ENCODE results near the gene ADA. TPM values are rescaled to one million over a fixed set of nuclear protein-coding genes. Genes with fewer than 3 reads are reported as not detected.
A peak's percentile ranks its signal among the peaks of the same experiment; 100 is the strongest.

The ADA gene
- total and polyA plus RNA-seq, 9 of the 15 experiments (the other 6 are each of a cell fraction or from before 2014, with no cell fraction given), result 2.4 to 26.1 (median 5.3) TPM

- 0 out of 2 replicates have a peak, but pooled peaks have one; percentile 30 for TF ChIP-seq HINFP (tag; conservative IDR thresholded peaks at IDR 0.05; ENCODE audit: low read depth)
- TF ChIP-seq SMAD4 (CRISPR knock-in tag; conservative IDR thresholded peaks at IDR 0.05), result no peak
These were observed 14.6 kb upstream of the ADA start (continued) for GRCh38 chr20:44666066-44666465.

GRCh38 chr20:44664131-44664530, 12.6 kb upstream of the ADA start:
- 3% methylated on average over 3 of the region's 3 CpGs for WGBS (ENCODE audit: insufficient coverage, low coverage, missing lambda C conversion rate)
- DNase-seq (ENCODE audit: extremely low read depth in 1 of 4, low spot score in 3 of 4), result no peak
- POLR2A ChIA-PET, result interaction anchor here (0.6 to 0.8 kb wide), 4 partner anchors 19 to 451 kb away, joined by 3 to 4 read pairs (median 3); no protein-coding TSS in a partner anchor
- Histone ChIP-seq H3K4me1 (replicated peaks in 1 of 2; ENCODE audit: control insufficient read depth in 2 of 2, insufficient read depth in 2 of 2, low read length in 2 of 2) (no peaks in the 10 kb centered on the region), H3K79me2 (ENCODE audit: control insufficient read depth, insufficient read depth, low read length) (no peaks in the 10 kb centered on the region), H3K27ac (ENCODE audit: extremely low read depth, low read depth, low read length) (no peak overlapping the region), H3K9me3 (replicated peaks; ENCODE audit: control insufficient read depth, insufficient read depth, low read depth, low read length) (no peaks in the 10 kb centered on the region), H3K9me1 (ENCODE audit: control insufficient read depth, insufficient read depth, low read length) (no peaks in the 10 kb centered on the region), H3K9ac (ENCODE audit: insufficient read depth in 1 of 2, low read depth in 2 of 2, low read length in 2 of 2) (no peak overlapping the region), H2AFZ (ENCODE audit: low read depth, low read length) (no peak overlapping the region), H3K36me3 (ENCODE audit: control insufficient read depth, insufficient read depth, low read length) (no peaks in the 10 kb centered on the region), H3K4me2 (ENCODE audit: insufficient read depth, low read length) (no peak overlapping the region), H4K20me1 (replicated peaks; ENCODE audit: control insufficient read depth, insufficient read depth, low read length) (no peaks in the 10 kb centered on the region), H3K4me3 (no peak overlapping the region), H3K27me3 (ENCODE audit: control insufficient read depth in 2 of 2, insufficient read depth in 2 of 2, low read length in 2 of 2) (peaks cover 6 to 18% of the 10 kb centered on the region in 2 experiments; a peak in 4 of 5 replicates)
- ATAC-seq, result no peak
- intact Hi-C loops (cut with micrococcal nuclease), result no loop called here
- BruUV-seq (replicated peaks), result no TSS peak
- no peak for FAIRE-seq
- CTCF ChIA-PET (ENCODE audit: low intra/inter-chr PET ratio), result no interaction called here
- in situ Hi-C loops (cut with MboI), result no loop called here
- no peak for TF ChIP-seq TSHZ1 (CRISPR knock-in tag; IDR thresholded peaks at IDR 0.05)
- no peak for TF ChIP-seq OTX1 (CRISPR knock-in tag; IDR thresholded peaks at IDR 0.05)
- no peak for TF ChIP-seq RBM39 (optimal IDR thresholded peaks at IDR 0.05; ENCODE audit: low read depth, low read length)
- TF ChIP-seq CCNT2 (IDR thresholded peaks at IDR 0.05; ENCODE audit: borderline replicate concordance, extremely low read depth, insufficient read length, low read depth, low read length), result no peak
- no peak for TF ChIP-seq ARNT (IDR thresholded peaks at IDR 0.05)
- no peak for TF ChIP-seq RFX1 (IDR thresholded peaks at IDR 0.05)
- TF ChIP-seq ZNF232 (CRISPR knock-in tag; IDR thresholded peaks at IDR 0.05), result no peak
- TF ChIP-seq NR0B1 (IDR thresholded peaks at IDR 0.05; ENCODE audit: partially characterized antibody), result no peak
- TF ChIP-seq KAT2B (IDR thresholded peaks at IDR 0.05; ENCODE audit: low read depth, low read length), result no peak
- TF ChIP-seq HOMEZ (CRISPR knock-in tag; IDR thresholded peaks at IDR 0.05), result no peak
- TF ChIP-seq SMARCE1 (IDR thresholded peaks at IDR 0.05), result no peak
